CD4-positive, CD25-positive, alpha-beta regulatory T cell (primary cell): ENCODE results near the gene UST. TPM values are rescaled to one million over a fixed set of nuclear protein-coding genes. Genes with fewer than 3 reads are reported as not detected.

Experiments used
- ATAC-seq, 2 donors: fragments of 150-1000 bp; cut with Tn5 transposase; one replicate each; pipeline ENCODE4 v1.10.0; 2021; ENCODE audit warnings: low read depth in 2 of 2, moderate number of reproducible peaks in 2 of 2, moderate library complexity in 1 of 2
- DNase-seq, 3 donors: peaks; one replicate each; pipeline versions ENCODE4 v3.0.0 to v3.0.0-alpha.2; 2012 to 2022; ENCODE audit warnings: mixed read lengths in 1 of 3
- H3K27ac ChIP-seq: one replicate; pipeline ENCODE4 v1.7.0; 2013; ENCODE audit warnings: mild to moderate bottlenecking, low read length; ENCODE audit not compliant: insufficient read depth, poor library complexity, severe bottlenecking
- H3K27me3 ChIP-seq: one replicate; pipeline ENCODE4 v1.7.0; 2013; ENCODE audit warnings: low read length; ENCODE audit not compliant: control insufficient read depth, insufficient read depth
- H3K36me3 ChIP-seq: one replicate; pipeline ENCODE4 v1.7.0; 2013; ENCODE audit warnings: mild to moderate bottlenecking, low read length, moderate library complexity; ENCODE audit not compliant: control insufficient read depth, insufficient read depth
- H3K4me1 ChIP-seq: 2 replicates; pipeline ENCODE4 v1.7.0; 2013; ENCODE audit warnings: mild to moderate bottlenecking, low read length; ENCODE audit not compliant: insufficient read depth, control insufficient read depth, poor library complexity, severe bottlenecking
- H3K4me3 ChIP-seq: one replicate; pipeline ENCODE4 v1.7.0; 2013; ENCODE audit warnings: low read depth, mild to moderate bottlenecking, low read length, moderate library complexity
- H3K9me3 ChIP-seq, 2 experiments: 1 replicate in 1 of 2; 2 replicates in 1 of 2; pipeline ENCODE4 v1.7.0; 2013; ENCODE audit warnings: low read length in 2 of 2, mild to moderate bottlenecking in 1 of 2, moderate library complexity in 1 of 2; ENCODE audit not compliant: control insufficient read depth in 2 of 2
- H3K27ac Mint-ChIP-seq, 3 donors: one replicate each; pipeline ENCODE4 v1.8.0; 2020 to 2022; ENCODE audit warnings: mild to moderate bottlenecking in 3 of 3, mixed read lengths in 3 of 3, moderate library complexity in 2 of 3
- H3K27me3 Mint-ChIP-seq: one replicate; pipeline ENCODE4 v1.8.0; 2022; ENCODE audit warnings: mild to moderate bottlenecking, mixed read lengths
- H3K36me3 Mint-ChIP-seq: one replicate; pipeline ENCODE4 v1.8.0; 2020; ENCODE audit warnings: mixed read lengths
- H3K4me1 Mint-ChIP-seq, 4 donors: one replicate each; pipeline ENCODE4 v1.8.0; 2020 to 2022; ENCODE audit warnings: mixed read lengths in 4 of 4, mild to moderate bottlenecking in 1 of 4
- H3K4me3 Mint-ChIP-seq, 4 donors: one replicate each; pipeline ENCODE4 v1.8.0; 2020 to 2022; ENCODE audit warnings: mild to moderate bottlenecking in 4 of 4, mixed read lengths in 4 of 4, moderate library complexity in 3 of 4
- H3K9me3 Mint-ChIP-seq, 7 donors: one replicate each; pipeline ENCODE4 v1.8.0; 2020 to 2022; ENCODE audit warnings: mixed read lengths in 7 of 7, mild to moderate bottlenecking in 3 of 7, moderate library complexity in 2 of 7
- polyA plus RNA-seq, 4 donors: library from polyadenylated mRNA; unstranded; fragments of 300-500 nt; fragmentation: Illumina TruSeq; gene quantifications; one replicate each; pipeline ENCODE4 v1.2.3, GENCODE V29; 2021
- total RNA-seq: library from RNA; stranded (reverse); gene quantifications from one replicate; pipeline ENCODE4 v1.2.3, GENCODE V29; 2022

The UST gene
- total and polyA plus RNA-seq, 5 donors from 2014 or later = 1.1 to 2.9 (median 2.5) TPM

DNA sequence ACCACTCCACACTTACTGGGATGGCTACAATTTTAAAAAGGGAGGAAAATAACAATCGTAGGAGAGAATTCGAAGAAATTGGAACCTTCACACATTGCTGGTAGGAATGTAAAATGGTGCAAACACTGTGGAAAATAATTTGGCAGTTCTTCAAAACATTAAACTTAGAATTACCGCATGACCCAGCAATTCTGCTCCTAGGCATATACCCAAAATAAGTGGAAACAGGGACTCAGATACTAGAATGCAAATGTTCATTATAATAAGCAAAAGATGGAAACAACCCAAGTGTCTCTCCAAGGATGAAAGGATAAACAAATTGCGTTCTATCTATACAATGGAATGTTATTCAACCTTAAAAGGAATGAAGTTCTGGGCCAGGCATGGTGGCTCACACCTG, 325.2 kb downstream of the UST start:
- DNase-seq = no peak

DNA sequence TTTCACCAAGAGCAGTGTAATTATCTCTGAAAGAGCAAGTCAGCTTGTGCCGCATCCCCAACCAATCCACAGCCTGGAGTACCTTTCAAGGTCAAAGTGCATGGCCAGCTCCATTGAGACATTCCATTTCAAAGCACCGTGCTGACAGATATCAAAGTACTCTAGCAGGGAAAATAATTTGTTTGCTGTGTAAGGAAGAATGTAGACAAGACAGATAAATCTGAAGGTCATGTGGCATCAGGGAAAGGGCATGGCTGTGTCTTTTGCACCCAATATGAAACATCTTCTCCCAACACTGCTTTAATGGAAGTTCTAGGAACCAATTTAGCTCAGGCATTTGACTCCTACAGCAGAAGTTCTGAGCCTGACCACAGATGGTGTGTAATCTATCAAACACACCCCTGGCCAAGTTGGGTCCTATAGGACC, 328.0 kb downstream of the UST start:
- peaks cover 0 to 1% (median 0%) of the 10 kb centered on the region in 7 donors for H3K9me3 Mint-ChIP-seq

More for the DNA sequence above, 325.2 kb downstream of the UST start:
- H3K27me3 ChIP-seq = no peaks in the 10 kb centered on the region
- no peaks in the 10 kb centered on the region for H3K9me3 ChIP-seq
- Mint-ChIP-seq H3K27ac (no peak overlapping the region), H3K4me3 (no peak overlapping the region), H3K27me3 (no peaks in the 10 kb centered on the region), H3K36me3 (no peaks in the 10 kb centered on the region), H3K9me3 (peaks cover 0 to 1% (median 0%) of the 10 kb centered on the region in 7 donors), H3K4me1 (peaks cover 9 to 34% (median 18%) of the 10 kb centered on the region in 4 donors)
- no peaks in the 10 kb centered on the region for H3K36me3 ChIP-seq
- no peak for ATAC-seq
- peaks cover 17% of the 10 kb centered on the region for H3K4me1 ChIP-seq
- H3K4me3 ChIP-seq = no peak overlapping the region
- no peak overlapping the region for H3K27ac ChIP-seq

DNA sequence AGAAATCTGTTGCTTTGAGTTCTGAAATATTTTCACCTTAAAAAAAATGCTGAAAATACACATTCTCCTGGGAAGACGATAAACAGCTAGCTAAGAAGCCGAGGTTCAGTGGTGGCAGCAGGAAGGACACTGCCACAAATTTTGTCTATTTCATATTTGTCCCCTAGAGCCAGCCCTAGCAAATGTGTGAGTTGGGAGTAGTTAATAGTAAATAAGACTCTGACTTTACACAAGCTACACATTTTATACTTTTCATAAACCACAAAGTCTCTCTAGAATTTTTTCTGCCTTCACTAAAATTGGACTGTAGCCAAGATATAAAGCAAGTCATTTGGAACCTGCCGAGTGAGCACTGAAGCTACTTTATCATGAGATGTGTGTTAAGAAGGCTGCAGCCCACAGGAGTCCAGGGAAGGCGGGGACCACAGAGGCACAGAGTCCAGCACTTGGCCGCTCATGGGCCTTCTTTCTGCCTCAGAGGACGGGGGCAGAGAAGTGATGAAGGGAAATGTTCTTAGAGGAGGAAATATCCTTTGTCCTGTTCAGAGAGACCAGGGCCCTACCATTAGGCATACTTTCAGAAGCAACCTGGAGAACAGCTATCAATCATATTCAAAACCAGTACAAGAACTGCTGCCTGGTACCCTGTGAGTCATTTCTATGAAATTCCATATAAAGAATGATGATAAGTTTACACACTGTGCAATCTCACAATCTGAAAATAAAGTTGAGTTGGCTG, 329.0 kb downstream of the UST start:
- peak in 1 of 2 donors; percentile 27 for ATAC-seq
- H3K27ac ChIP-seq = peak overlapping the region; percentile 50
- peak overlapping the region; percentile 45 to 92 (median 48) for H3K27ac Mint-ChIP-seq
- no peaks in the 10 kb centered on the region for H3K27me3 Mint-ChIP-seq
- no peaks in the 10 kb centered on the region for H3K36me3 ChIP-seq
- H3K4me3 ChIP-seq = peak overlapping the region; percentile 15
- peaks cover 9 to 35% (median 22%) of the 10 kb centered on the region in 4 donors for H3K4me1 Mint-ChIP-seq
- no peaks in the 10 kb centered on the region for H3K36me3 Mint-ChIP-seq
- peak in 1 of 3 donors; percentile 29 for DNase-seq
- H3K9me3 Mint-ChIP-seq = peaks cover 0 to 1% (median 0%) of the 10 kb centered on the region in 7 donors
- H3K27me3 ChIP-seq = no peaks in the 10 kb centered on the region
- H3K9me3 ChIP-seq = no peaks in the 10 kb centered on the region
- peak overlapping the region in 3 of 4 donors; percentile 6 to 34 (median 11) for H3K4me3 Mint-ChIP-seq
- H3K4me1 ChIP-seq = peaks cover 23% of the 10 kb centered on the region

More for the DNA sequence above, 328.0 kb downstream of the UST start:
- Histone ChIP-seq H3K4me3 (no peak overlapping the region), H3K27me3 (no peaks in the 10 kb centered on the region), H3K9me3 (no peaks in the 10 kb centered on the region), H3K36me3 (no peaks in the 10 kb centered on the region), H3K4me1 (peaks cover 23% of the 10 kb centered on the region), H3K27ac (no peak overlapping the region)
- peak overlapping the region in 1 of 3 donors; percentile 67 for H3K27ac Mint-ChIP-seq
- H3K4me3 Mint-ChIP-seq = no peak overlapping the region
- peaks cover 9 to 35% (median 21%) of the 10 kb centered on the region in 4 donors for H3K4me1 Mint-ChIP-seq
- ATAC-seq (no peak), DNase-seq (no peak)
- H3K36me3 Mint-ChIP-seq = no peaks in the 10 kb centered on the region
- no peaks in the 10 kb centered on the region for H3K27me3 Mint-ChIP-seq

DNA sequence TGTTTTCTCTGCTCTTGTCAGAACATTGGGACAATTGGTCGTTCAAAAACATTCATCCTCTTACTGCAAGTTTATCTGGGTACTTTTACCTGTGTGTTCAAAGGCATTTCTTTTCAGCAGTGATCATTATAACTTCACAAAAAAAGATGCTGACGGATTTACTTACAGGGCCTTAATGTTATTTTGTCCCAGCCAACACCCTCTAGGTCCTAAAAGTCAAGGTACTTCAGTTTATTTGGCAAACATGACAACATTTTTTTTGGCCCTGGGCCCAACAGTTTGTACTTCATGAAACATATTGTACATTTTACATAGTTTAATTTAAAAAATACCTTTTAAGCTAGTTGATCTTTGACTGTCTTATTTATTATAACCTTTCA, 329.5 kb downstream of the UST start:
- DNase-seq (no peak), ATAC-seq (no peak)
- H3K27ac Mint-ChIP-seq = peak overlapping the region; percentile 45 to 92 (median 48)
- no peaks in the 10 kb centered on the region for H3K27me3 Mint-ChIP-seq
- Histone ChIP-seq H3K27ac (no peak overlapping the region), H3K9me3 (no peaks in the 10 kb centered on the region), H3K36me3 (no peaks in the 10 kb centered on the region), H3K27me3 (no peaks in the 10 kb centered on the region), H3K4me1 (peaks cover 23% of the 10 kb centered on the region), H3K4me3 (peak overlapping the region; percentile 15)
- H3K9me3 Mint-ChIP-seq = peaks cover 0 to 1% (median 0%) of the 10 kb centered on the region in 7 donors
- peak overlapping the region in 1 of 4 donors; percentile 6 for H3K4me3 Mint-ChIP-seq
- H3K4me1 Mint-ChIP-seq = peaks cover 9 to 39% (median 23%) of the 10 kb centered on the region in 4 donors
- no peaks in the 10 kb centered on the region for H3K36me3 Mint-ChIP-seq

DNA sequence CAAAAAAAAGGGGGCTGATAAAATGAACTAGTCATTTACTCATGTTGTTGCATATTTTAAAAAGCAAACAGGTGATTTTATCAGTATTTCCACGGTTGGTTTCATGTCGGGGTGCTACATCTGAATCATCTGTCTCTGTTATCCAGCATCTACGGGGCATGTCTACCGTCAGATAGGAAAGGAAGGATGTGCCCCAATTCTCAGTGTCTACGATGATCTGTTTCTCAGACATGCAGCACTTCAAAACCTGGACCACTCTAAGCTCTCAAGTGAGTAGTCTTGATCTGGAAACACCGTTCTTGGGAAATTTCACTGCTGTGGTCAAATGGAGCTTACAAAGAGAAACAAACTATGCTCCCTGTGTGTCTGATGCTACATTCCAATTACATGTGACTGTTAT, 330.4 kb downstream of the UST start:
- peak overlapping the region in 2 of 3 donors; percentile 62 to 75 for H3K27ac Mint-ChIP-seq
- Histone ChIP-seq H3K4me1 (peaks cover 27% of the 10 kb centered on the region), H3K27ac (peak overlapping the region; percentile 42), H3K27me3 (no peaks in the 10 kb centered on the region), H3K36me3 (no peaks in the 10 kb centered on the region), H3K4me3 (peak overlapping the region; percentile 43), H3K9me3 (no peaks in the 10 kb centered on the region)
- H3K36me3 Mint-ChIP-seq = no peaks in the 10 kb centered on the region
- DNase-seq (peak in 1 of 3 donors; percentile 60), ATAC-seq (peak; percentile 44 to 63)
- peak overlapping the region in 2 of 4 donors; percentile 55 to 64 for H3K4me3 Mint-ChIP-seq
- no peaks in the 10 kb centered on the region for H3K27me3 Mint-ChIP-seq
- no peaks in the 10 kb centered on the region for H3K9me3 Mint-ChIP-seq
- peaks cover 13 to 46% (median 27%) of the 10 kb centered on the region in 4 donors for H3K4me1 Mint-ChIP-seq

DNA sequence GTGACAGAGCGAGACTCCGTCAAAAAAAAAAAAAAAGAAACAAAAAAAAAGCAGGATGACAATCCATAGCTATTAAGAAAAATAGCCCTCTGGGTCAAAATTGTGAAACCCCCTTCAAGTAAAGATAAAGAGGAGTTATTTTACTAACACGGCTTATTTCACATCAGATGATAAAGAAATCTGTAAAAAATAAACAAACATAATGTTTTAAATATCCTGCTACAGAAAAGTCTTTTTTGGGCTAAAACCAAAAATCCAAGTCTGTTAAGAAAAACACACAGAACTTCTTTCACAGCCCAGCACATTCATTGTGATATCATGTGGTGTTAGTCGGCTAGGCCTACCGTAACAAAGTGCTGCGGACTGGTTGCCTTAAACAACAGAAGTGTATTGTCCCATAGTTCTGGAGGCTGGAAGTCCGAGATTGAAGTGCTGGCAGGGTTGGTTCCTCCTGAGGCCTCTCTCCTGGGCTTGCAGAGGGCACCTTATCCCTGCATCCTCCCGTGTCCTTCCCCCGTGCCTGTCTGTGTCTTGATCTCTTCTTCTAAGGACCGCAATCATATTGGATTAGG, 331.5 kb downstream of the UST start:
- peaks cover 38% of the 10 kb centered on the region for H3K4me1 ChIP-seq
- ATAC-seq = no peak
- Mint-ChIP-seq H3K9me3 (no peaks in the 10 kb centered on the region), H3K27ac (peak overlapping the region in 1 of 3 donors; percentile 42), H3K36me3 (no peaks in the 10 kb centered on the region), H3K4me3 (no peak overlapping the region), H3K27me3 (no peaks in the 10 kb centered on the region), H3K4me1 (peaks cover 19 to 57% (median 37%) of the 10 kb centered on the region in 4 donors)
- no peak overlapping the region for H3K4me3 ChIP-seq
- H3K27me3 ChIP-seq = no peaks in the 10 kb centered on the region
- no peak overlapping the region for H3K27ac ChIP-seq
- no peaks in the 10 kb centered on the region for H3K36me3 ChIP-seq
- no peak for DNase-seq
- H3K9me3 ChIP-seq = no peaks in the 10 kb centered on the region

- Histone ChIP-seq H3K27me3 (no peaks in the 10 kb centered on the region), H3K4me3 (no peak overlapping the region), H3K4me1 (peaks cover 49% of the 10 kb centered on the region), H3K9me3 (no peaks in the 10 kb centered on the region), H3K36me3 (no peaks in the 10 kb centered on the region), H3K27ac (no peak overlapping the region)
- Mint-ChIP-seq H3K4me1 (peaks cover 25 to 68% (median 48%) of the 10 kb centered on the region in 4 donors), H3K27ac (peak overlapping the region in 1 of 3 donors; percentile 77), H3K9me3 (no peaks in the 10 kb centered on the region), H3K27me3 (no peaks in the 10 kb centered on the region), H3K36me3 (no peaks in the 10 kb centered on the region), H3K4me3 (no peak overlapping the region)
- DNase-seq (no peak), ATAC-seq (no peak)
Observed at GRCh38 chr6:149079456-149079855, 332.6 kb downstream of the UST start.
